GM08714 (cell line): ENCODE data around the gene ROBO2.

Source experiments
- H3K4me3 ChIP-seq: fragments of 200-500 bp; sonication (Bioruptor generic); 2 replicates; pipeline ENCODE4 v1.5.1; 2014; ENCODE audit warnings: mild to moderate bottlenecking, low read length, inconsistent platforms
- ZNF274 ChIP-seq: IDR thresholded peaks from 2 replicates; pipeline ENCODE4 v1.6.1; 2012; ENCODE audit warnings: mild to moderate bottlenecking, low read depth, low read length

The ROBO2 gene

GRCh38 chr3:77595371-77595870, 555.5 kb downstream of the ROBO2 start:
- no peak for TF ChIP-seq ZNF274
- H3K4me3 ChIP-seq, result no peak overlapping the region

- TF ChIP-seq ZNF274, result no peak
- H3K4me3 ChIP-seq, result no peak overlapping the region
Measured at GRCh38 chr3:77599948-77600347, 560.0 kb downstream of the ROBO2 start.

DNA sequence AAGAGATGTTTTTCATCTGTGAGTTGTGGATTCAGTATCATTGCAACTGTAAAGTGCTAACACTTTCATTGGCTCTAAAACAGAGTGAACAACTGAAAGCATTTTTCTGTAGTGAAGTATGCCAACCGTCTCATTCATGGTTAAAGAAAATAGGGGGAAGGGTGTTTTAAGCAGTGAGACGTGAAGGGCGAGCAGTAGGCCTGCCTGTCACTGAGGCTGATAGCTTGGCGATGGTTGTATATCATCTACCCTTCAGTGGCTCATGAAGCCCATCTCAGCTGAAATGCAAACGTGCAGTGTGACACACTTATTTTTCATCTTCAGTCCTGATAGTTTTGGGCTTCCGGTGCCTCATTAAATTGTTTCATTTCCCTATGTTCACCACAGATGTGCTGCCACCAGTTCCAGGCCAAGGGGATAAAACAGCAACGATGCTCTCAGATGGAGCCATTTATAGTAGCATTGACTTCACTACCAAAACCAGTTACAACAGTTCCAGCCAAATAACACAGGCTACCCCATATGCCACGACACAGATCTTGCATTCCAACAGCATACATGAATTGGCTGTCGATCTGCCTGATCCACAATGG, 562.0 kb downstream of the ROBO2 start:
- TF ChIP-seq ZNF274, result no peak
- H3K4me3 ChIP-seq, result no peak overlapping the region

- no peak for TF ChIP-seq ZNF274
- no peak overlapping the region for H3K4me3 ChIP-seq
Measured at GRCh38 chr3:77602722-77603121, 562.8 kb downstream of the ROBO2 start.

DNA sequence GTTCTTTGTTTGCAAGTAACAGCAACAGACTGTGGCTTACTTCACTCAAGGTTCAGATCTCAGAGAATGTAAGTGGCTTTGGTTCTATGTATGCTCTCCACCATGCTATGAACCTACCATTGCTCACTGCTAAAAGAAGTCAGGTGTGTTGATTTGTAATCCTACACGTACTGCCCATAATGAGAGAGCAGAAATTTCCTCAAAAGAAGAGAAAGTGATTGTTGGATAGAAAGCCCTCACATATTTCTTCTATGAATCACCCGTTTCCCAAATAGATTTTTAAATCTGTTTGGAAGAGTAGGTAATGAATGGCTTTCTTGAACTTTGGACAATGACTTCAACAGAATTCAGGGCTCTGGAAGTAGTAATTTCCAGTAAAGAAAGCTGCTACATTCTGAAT, 565.4 kb downstream of the ROBO2 start:
- no peak for TF ChIP-seq ZNF274
- H3K4me3 ChIP-seq, result no peak overlapping the region

DNA sequence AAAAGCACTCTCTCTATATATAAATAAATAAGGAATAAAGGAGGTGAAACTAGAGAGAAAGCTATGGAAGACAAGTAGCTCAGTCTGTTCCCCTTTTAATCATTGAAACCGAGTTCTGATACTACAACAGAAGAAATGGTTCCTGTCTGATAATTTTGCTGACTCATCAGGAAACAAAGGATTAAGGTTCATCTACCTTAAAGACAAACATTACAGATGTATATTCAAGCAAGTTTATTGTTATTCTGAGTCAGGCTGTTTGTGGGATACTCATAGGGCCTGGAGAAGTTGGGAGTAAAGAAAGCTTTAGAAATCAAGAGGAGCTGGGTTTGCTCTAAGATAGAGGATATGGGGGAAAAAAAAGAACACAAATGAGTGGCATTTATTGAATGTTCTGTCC, 566.0 kb downstream of the ROBO2 start:
- no peak overlapping the region for H3K4me3 ChIP-seq
- no peak for TF ChIP-seq ZNF274

DNA sequence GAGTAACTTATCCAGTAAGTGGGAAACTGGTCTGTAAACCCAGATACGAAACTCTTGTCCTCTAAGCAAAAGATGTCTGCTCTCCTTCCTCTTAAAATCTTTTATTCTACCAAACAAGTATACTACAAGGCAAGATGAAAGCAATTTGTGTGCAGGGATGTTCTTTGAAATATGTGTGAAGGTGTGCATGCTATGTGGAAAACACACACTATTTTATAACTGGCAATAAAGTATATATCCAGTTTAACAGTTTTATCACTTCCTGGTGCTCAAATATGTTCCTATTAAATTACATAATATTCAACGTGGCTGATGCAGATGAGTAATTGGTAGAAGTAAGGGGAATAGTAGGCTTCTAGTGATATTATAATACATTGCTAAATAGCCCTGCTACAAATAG, 566.5 kb downstream of the ROBO2 start:
- H3K4me3 ChIP-seq, result no peak overlapping the region
- TF ChIP-seq ZNF274, result no peak

- no peak overlapping the region for H3K4me3 ChIP-seq
- TF ChIP-seq ZNF274, result no peak
Measured at GRCh38 chr3:77618686-77619085, 578.8 kb downstream of the ROBO2 start.

DNA sequence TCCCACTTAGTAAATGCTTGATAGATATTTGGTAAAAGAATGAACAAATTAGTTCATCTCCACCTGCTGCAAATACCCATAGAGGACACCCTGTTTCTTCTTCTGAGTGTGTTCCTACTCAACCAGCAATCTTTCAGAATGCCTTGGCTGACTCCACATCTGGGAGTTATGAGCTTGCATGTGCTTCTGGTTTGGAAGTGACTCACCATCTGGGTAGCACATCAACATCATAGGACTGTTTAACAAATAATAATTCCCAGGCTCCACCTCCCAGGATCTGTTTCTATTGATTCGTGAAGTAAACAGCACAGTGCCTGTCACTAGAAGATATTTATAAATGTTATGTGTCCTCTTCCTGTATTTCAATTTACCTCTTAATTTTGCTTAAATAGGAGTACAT, 580.1 kb downstream of the ROBO2 start:
- TF ChIP-seq ZNF274, result no peak
- no peak overlapping the region for H3K4me3 ChIP-seq

GRCh38 chr3:77623500-77623899, 583.6 kb downstream of the ROBO2 start:
- no peak for TF ChIP-seq ZNF274
- H3K4me3 ChIP-seq, result no peak overlapping the region

- H3K4me3 ChIP-seq, result no peak overlapping the region
- no peak for TF ChIP-seq ZNF274
Measured at GRCh38 chr3:77626157-77626556, 586.3 kb downstream of the ROBO2 start.

DNA sequence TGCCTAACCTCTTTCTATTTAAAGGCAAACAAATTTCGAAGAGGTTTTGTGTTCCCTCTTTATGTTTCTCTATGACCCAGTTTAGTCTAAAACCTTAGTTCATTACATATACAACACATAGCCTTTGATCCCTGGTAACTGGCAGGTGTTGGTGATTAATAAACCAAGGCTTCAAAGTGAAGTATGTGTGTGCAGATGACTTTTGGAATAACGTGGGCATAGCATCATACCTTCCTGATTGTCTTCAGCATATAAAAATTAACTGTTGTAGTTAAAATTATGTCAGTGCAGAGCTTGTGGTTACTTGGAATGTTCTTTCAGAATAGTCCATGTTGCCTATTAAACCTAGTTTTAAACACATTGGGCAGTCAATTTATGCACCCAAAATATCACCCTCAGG, 608.3 kb downstream of the ROBO2 start:
- H3K4me3 ChIP-seq, result no peak overlapping the region
- no peak for TF ChIP-seq ZNF274

DNA sequence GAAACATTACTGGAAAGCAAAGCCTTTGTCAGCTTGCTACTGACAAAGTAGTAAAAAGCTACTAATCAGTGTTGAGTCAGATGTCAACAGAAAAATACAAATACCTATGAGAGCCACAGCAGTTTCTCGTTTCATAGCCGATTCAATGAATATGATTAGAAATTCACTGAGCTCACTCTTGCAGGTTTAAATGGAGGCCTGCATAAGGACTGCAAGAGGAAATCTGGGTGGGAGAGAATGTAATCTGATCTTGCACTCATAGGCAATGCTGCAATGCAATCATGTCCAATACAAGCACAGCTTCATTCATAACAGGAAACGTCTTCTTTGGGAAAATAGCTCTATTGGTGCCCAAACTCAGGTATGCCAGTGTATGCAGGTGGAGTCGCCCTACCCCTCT, 608.8 kb downstream of the ROBO2 start:
- no peak overlapping the region for H3K4me3 ChIP-seq
- no peak for TF ChIP-seq ZNF274

DNA sequence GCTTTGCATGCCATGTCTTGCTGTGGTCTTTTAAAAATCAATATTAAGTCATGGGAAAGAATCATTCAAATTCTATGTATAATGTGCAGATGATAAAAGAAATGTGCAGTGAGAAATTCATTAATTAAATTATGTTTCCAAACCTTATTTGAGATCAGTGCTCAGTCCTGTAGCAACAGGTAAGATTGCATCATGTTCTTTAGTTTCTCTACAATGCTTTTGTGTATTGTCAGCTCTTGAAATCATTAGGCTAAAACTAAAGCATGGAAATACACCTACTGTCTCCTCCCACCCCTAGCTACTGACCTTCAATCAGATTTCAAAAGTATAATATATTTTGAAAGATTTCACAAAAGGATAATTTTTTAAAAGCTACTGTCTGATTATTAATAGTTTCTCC, 612.7 kb downstream of the ROBO2 start:
- no peak overlapping the region for H3K4me3 ChIP-seq
- TF ChIP-seq ZNF274, result no peak

- H3K4me3 ChIP-seq, result no peak overlapping the region
Measured at GRCh38 chr3:77655396-77655795, 615.5 kb downstream of the ROBO2 start.

GRCh38 chr3:77660718-77661117, 620.8 kb downstream of the ROBO2 start:
- H3K4me3 ChIP-seq, result no peak overlapping the region
- no peak for TF ChIP-seq ZNF274

More at GRCh38 chr3:77655396-77655795, 615.5 kb downstream of the ROBO2 start:
- TF ChIP-seq ZNF274, result no peak
